Tibial artery (tissue), 4 donors: ENCODE measurements around the gene RPS6KA3.

Experiments used
- DNase-seq, 2 donors: peaks; one replicate each; pipeline ENCODE4 v3.0.0-alpha.2; 2019
- H3K27ac ChIP-seq, 2 donors: fragments of 200-600 bp; sonication (generic) in 1 of 2; 1 replicate in 1 of 2; 2 replicates in 1 of 2; pipeline ENCODE4 v1.5.1; 2018 to 2019; ENCODE audit warnings: mild to moderate bottlenecking in 1 of 2
- H3K27me3 ChIP-seq, 2 donors: fragments of 200-600 bp; sonication (generic) in 1 of 2; one replicate each; pipeline versions ENCODE4 v1.5.1 to v1.6.0; 2016 to 2019
- H3K36me3 ChIP-seq, 3 donors: fragments of 200-600 bp; sonication (generic) in 2 of 3; one replicate each; pipeline ENCODE4 v1.5.1; 2016 to 2019; ENCODE audit warnings: mild to moderate bottlenecking in 2 of 3
- H3K4me1 ChIP-seq, 4 donors: fragments of 200-600 bp; sonication (generic) in 2 of 4; 1 replicate in 3 of 4; 2 replicates in 1 of 4; pipeline ENCODE4 v1.5.1; 2016 to 2019
- H3K4me3 ChIP-seq, 2 donors: fragments of 200-600 bp; sonication (generic) in 1 of 2; 1 replicate in 1 of 2; 2 replicates in 1 of 2; pipeline ENCODE4 v1.5.1; 2018 to 2019; ENCODE audit warnings: mild to moderate bottlenecking in 2 of 2
- H3K9me3 ChIP-seq, 3 donors: fragments of 200-600 bp; sonication (generic) in 1 of 3; one replicate each; pipeline ENCODE4 v1.5.1; 2016 to 2019
- CTCF ChIP-seq, 2 experiments: fragments of 200-600 bp in 1 of 2; fragments of 450-650 bp in 1 of 2; IDR thresholded peaks; one replicate each; pipeline ENCODE4 v1.5.1; 2017 to 2019; ENCODE audit warnings: antibody characterized with exemption in 2 of 2, mild to moderate bottlenecking in 1 of 2, moderate library complexity in 1 of 2
- intact Hi-C: fragments of 100-400 bp; cut with DNase I; formaldehyde crosslinking; loops from one replicate; pipeline ENCODE4 v1.15.0; 2023; ENCODE audit warnings: low total_unique reads

Gene RPS6KA3

GRCh38 chrX:20124964-20125363 is 141.7 kb downstream of the RPS6KA3 start:
- H3K4me3 ChIP-seq = no peak overlapping the region
- intact Hi-C loops = no loop called here
- H3K4me1 ChIP-seq = no peaks in the 10 kb centered on the region
- H3K9me3 ChIP-seq = no peaks in the 10 kb centered on the region
- DNase-seq = no peak
- no peaks in the 10 kb centered on the region for H3K27me3 ChIP-seq
- no peak overlapping the region for H3K27ac ChIP-seq
- no peak for TF ChIP-seq CTCF (IDR thresholded peaks at IDR 0.05)
- H3K36me3 ChIP-seq = peaks cover 0 to 33% (median 18%) of the 10 kb centered on the region in 3 donors

- TF ChIP-seq CTCF (IDR thresholded peaks at IDR 0.05) = no peak
- DNase-seq = no peak
- H3K9me3 ChIP-seq = no peaks in the 10 kb centered on the region
- intact Hi-C loops = loop anchor here (10.0 kb wide), 1 partner anchor 183 kb away; no protein-coding TSS in a partner anchor
- no peak overlapping the region for H3K4me3 ChIP-seq
- peaks cover 0 to 17% of the 10 kb centered on the region in 2 donors for H3K27me3 ChIP-seq
- no peaks in the 10 kb centered on the region for H3K36me3 ChIP-seq
- no peak overlapping the region for H3K27ac ChIP-seq
- peaks cover 0 to 14% (median 6%) of the 10 kb centered on the region in 4 donors for H3K4me1 ChIP-seq
Observed at GRCh38 chrX:20118065-20118824, 148.5 kb downstream of the RPS6KA3 start.

GRCh38 chrX:20116577-20117240 is 150.0 kb downstream of the RPS6KA3 start, which contains the start of gene MAP7D2:
MAP7D2 (minus strand) TSS chrX:20116907; CDS start chrX:20116879, 28 bp downstream.
- Histone ChIP-seq H3K36me3 (no peaks in the 10 kb centered on the region), H3K27me3 (peaks cover 0 to 17% of the 10 kb centered on the region in 2 donors), H3K4me1 (peaks cover 0 to 14% (median 6%) of the 10 kb centered on the region in 4 donors), H3K9me3 (no peaks in the 10 kb centered on the region), H3K4me3 (peak within 1 kb of the TSS in 1 of 2 donors; percentile 29), H3K27ac (no peak within 1 kb of the TSS)
- no peak for DNase-seq
- no peak for TF ChIP-seq CTCF (IDR thresholded peaks at IDR 0.05)
- intact Hi-C loops = loop anchor here (10.0 kb wide), 1 partner anchor 182 kb away; no protein-coding TSS in a partner anchor

- Histone ChIP-seq H3K9me3 (no peaks in the 10 kb centered on the region), H3K4me3 (peak overlapping the region in 1 of 2 donors; percentile 29), H3K4me1 (peaks cover 0 to 14% (median 6%) of the 10 kb centered on the region in 4 donors), H3K27ac (no peak overlapping the region), H3K27me3 (peaks cover 0 to 17% of the 10 kb centered on the region in 2 donors), H3K36me3 (no peaks in the 10 kb centered on the region)
- TF ChIP-seq CTCF (IDR thresholded peaks at IDR 0.05) = no peak
- intact Hi-C loops = loop anchor here (10.0 kb wide), 1 partner anchor 181 kb away; no protein-coding TSS in a partner anchor
- DNase-seq = no peak
Observed at GRCh38 chrX:20116087-20116576, 150.6 kb downstream of the RPS6KA3 start.

GRCh38 chrX:20112022-20112774 is 154.5 kb downstream of the RPS6KA3 start:
- TF ChIP-seq CTCF (IDR thresholded peaks at IDR 0.05) = no peak
- Histone ChIP-seq H3K27ac (no peak overlapping the region), H3K27me3 (peaks cover 0 to 13% of the 10 kb centered on the region in 2 donors), H3K4me3 (no peak overlapping the region), H3K36me3 (no peaks in the 10 kb centered on the region), H3K4me1 (peaks cover 0 to 14% (median 6%) of the 10 kb centered on the region in 4 donors), H3K9me3 (no peaks in the 10 kb centered on the region)
- intact Hi-C loops = loop anchor here (10.0 kb wide), 1 partner anchor 177 kb away; no protein-coding TSS in a partner anchor
- no peak for DNase-seq
